A549 (cell line): ENCODE measurements around the gene PLXND1. TPM values are rescaled to one million over a fixed set of nuclear protein-coding genes. Genes with fewer than 3 reads are reported as not detected.

Experiments
- ATAC-seq, 2 experiments: fragments of 200-7000 bp in 1 of 2; fragments of >200 bp in 1 of 2; cut with Nextera tagmentation in 1 of 2; cut with Tn5 transposase in 1 of 2; 3 replicates each; pipeline versions ENCODE4 v1.8.0 to v1.9.1; 2018 to 2020; ENCODE audit warnings: mild to moderate bottlenecking in 1 of 2, moderate library complexity in 1 of 2
- CTCF ChIA-PET: fragments of 300-600 bp; sonication (Branson Sonifier 250); formaldehyde crosslinking; extraction: SDS; loops from one replicate; lab custom pipeline; 2021; ENCODE audit warnings: antibody characterized with exemption, inconsistent platforms; lab: Yijun Ruan, JAX
- POLR2A ChIA-PET: fragments of 350-600 bp; formaldehyde crosslinking; extraction: SDS; loops from one replicate; lab custom pipeline; 2021; ENCODE audit warnings: antibody characterized with exemption, inconsistent platforms; lab: Yijun Ruan, JAX
- DNase-seq, 2 experiments: peaks; one replicate each; pipeline versions ENCODE4 v3.0.0 to v3.0.0-alpha.2; 2011 to 2016; ENCODE audit warnings: low read depth in 1 of 2, low spot score in 1 of 2
- FAIRE-seq: peaks from 2 replicates; lab custom pipeline; 2011; peaks lifted over from hg19 to GRCh38; lab: Jason Lieb, UNC
- H3K27ac ChIP-seq, 2 experiments: fragments of >200 bp; sonication (Bioruptor Twin); formaldehyde crosslinking; 3 replicates each; pipeline ENCODE4 v1.5.1; 2016 to 2017
- H3K4me1 ChIP-seq: fragments of >200 bp; sonication (Bioruptor Twin); formaldehyde crosslinking; 3 replicates; pipeline ENCODE4 v1.6.1; 2016
- H3K4me2 ChIP-seq: fragments of >200 bp; sonication (Bioruptor Twin); formaldehyde crosslinking; 3 replicates; pipeline ENCODE4 v1.6.1; 2016
- H3K4me3 ChIP-seq: fragments of >200 bp; sonication (Bioruptor Twin); formaldehyde crosslinking; 3 replicates; pipeline ENCODE4 v1.5.1; 2016
- H3K9me3 ChIP-seq: fragments of >200 bp; sonication (Bioruptor Twin); formaldehyde crosslinking; 3 replicates; pipeline ENCODE4 v1.6.1; 2016
- BHLHE40 ChIP-seq: IDR thresholded peaks from 2 replicates; pipeline ENCODE4 v1.6.1; 2012; ENCODE audit warnings: low read depth, low read length, inconsistent platforms
- CBX2 ChIP-seq: fragments of 200-600 bp; sonication (generic); IDR thresholded peaks from 2 replicates; pipeline ENCODE4 v1.6.1; 2016; ENCODE audit warnings: low read depth, mild to moderate bottlenecking, borderline replicate concordance
- CBX8 ChIP-seq: fragments of 200-600 bp; sonication (generic); IDR thresholded peaks from 2 replicates; pipeline ENCODE4 v1.6.1; 2016
- CEBPB ChIP-seq, 2 experiments: fragments of >200 bp in 1 of 2; sonication (Bioruptor Twin) in 1 of 2; formaldehyde crosslinking in 1 of 2; IDR thresholded peaks; 2 replicates each; pipeline ENCODE4 v1.6.1; 2012 to 2016
- CHD4 ChIP-seq: fragments of 200-600 bp; sonication (generic); IDR thresholded peaks from 2 replicates; pipeline ENCODE4 v1.6.1; 2016; ENCODE audit warnings: antibody characterized with exemption, mild to moderate bottlenecking, borderline replicate concordance
- EHMT2 ChIP-seq: fragments of 200-600 bp; sonication (generic); IDR thresholded peaks from 2 replicates; pipeline ENCODE4 v1.6.1; 2016; ENCODE audit warnings: antibody characterized with exemption, low read depth, mild to moderate bottlenecking, moderate library complexity
- EP300 ChIP-seq, 2 experiments: fragments of >200 bp; sonication (Bioruptor Twin); formaldehyde crosslinking; IDR thresholded peaks; 2 replicates in 1 of 2; 3 replicates in 1 of 2; pipeline ENCODE4 v1.6.1; 2016 to 2017
- FOSB ChIP-seq: fragments of 250-450 bp; sonication (Bioruptor Pico); IDR thresholded peaks from 2 replicates; pipeline ENCODE4 v1.5.0; 2020; ENCODE audit warnings: mild to moderate bottlenecking, moderate library complexity
- FOXS1 ChIP-seq: fragments of 250-450 bp; sonication (Bioruptor Pico); IDR thresholded peaks from 2 replicates; pipeline ENCODE4 v1.5.0; 2020; ENCODE audit warnings: mild to moderate bottlenecking, moderate library complexity
- HOXA7 ChIP-seq: fragments of 250-450 bp; sonication (Bioruptor Pico); IDR thresholded peaks from 2 replicates; pipeline ENCODE4 v1.5.0; 2020; ENCODE audit warnings: mild to moderate bottlenecking, moderate library complexity
- HOXB5 ChIP-seq: fragments of 250-450 bp; sonication (Bioruptor Pico); IDR thresholded peaks from 2 replicates; pipeline ENCODE4 v1.5.0; 2020; ENCODE audit warnings: mild to moderate bottlenecking, moderate library complexity
- JUN ChIP-seq, 2 experiments: fragments of >200 bp; sonication (Bioruptor Twin); formaldehyde crosslinking; IDR thresholded peaks; 2 replicates in 1 of 2; 3 replicates in 1 of 2; pipeline ENCODE4 v1.6.1; 2016 to 2017
- KDM1A ChIP-seq: fragments of 200-600 bp; sonication (generic); IDR thresholded peaks from 2 replicates; pipeline ENCODE4 v1.6.1; 2016; ENCODE audit warnings: low read depth, mild to moderate bottlenecking
- KDM5A ChIP-seq: fragments of 200-600 bp; sonication (generic); IDR thresholded peaks from 2 replicates; pipeline ENCODE4 v1.6.1; 2016; ENCODE audit warnings: antibody characterized with exemption, mild to moderate bottlenecking
- NFE2L2 ChIP-seq: fragments of 150-350 bp; conservative IDR thresholded peaks from 2 replicates; pipeline ENCODE4 v1.6.1; 2014; ENCODE audit warnings: low read length
- NR3C1 ChIP-seq: fragments of >200 bp; sonication (Bioruptor Twin); formaldehyde crosslinking; IDR thresholded peaks from 3 replicates; pipeline ENCODE4 v1.6.1; 2017
- PHF8 ChIP-seq: fragments of 200-600 bp; sonication (generic); IDR thresholded peaks from 2 replicates; pipeline ENCODE4 v1.6.1; 2016; ENCODE audit warnings: low read depth, mild to moderate bottlenecking, antibody characterized with exemption, moderate library complexity, borderline replicate concordance
- POLR2A ChIP-seq: IDR thresholded peaks from 2 replicates; pipeline ENCODE4 v1.6.1; 2012; ENCODE audit warnings: mild to moderate bottlenecking, low read length
- POLR2AphosphoS2 ChIP-seq: conservative IDR thresholded peaks from 2 replicates; pipeline ENCODE4 v1.6.1; 2012; ENCODE audit warnings: low read length, improper control_type of control experiment, inconsistent platforms
- RAD21 ChIP-seq, 2 experiments: fragments of >200 bp in 1 of 2; sonication (Bioruptor Twin) in 1 of 2; formaldehyde crosslinking in 1 of 2; IDR thresholded peaks in 1 of 2; conservative IDR thresholded peaks in 1 of 2; 2 replicates in 1 of 2; 3 replicates in 1 of 2; pipeline ENCODE4 v1.6.1; 2012 to 2018; ENCODE audit warnings: inconsistent platforms in 1 of 2
- RNF2 ChIP-seq: fragments of 200-600 bp; sonication (generic); IDR thresholded peaks from 2 replicates; pipeline ENCODE4 v1.6.1; 2016; ENCODE audit warnings: low read depth, mild to moderate bottlenecking, antibody characterized with exemption, moderate library complexity, borderline replicate concordance
- ZC3H11A ChIP-seq: fragments of 450-650 bp; IDR thresholded peaks from 2 replicates; pipeline ENCODE4 v1.6.1; 2014; ENCODE audit warnings: antibody characterized with exemption, mild to moderate bottlenecking
- ZFP36 ChIP-seq: fragments of 450-650 bp; IDR thresholded peaks from 2 replicates; pipeline ENCODE4 v1.6.1; 2014; ENCODE audit warnings: borderline replicate concordance; ENCODE audit not compliant: partially characterized antibody
- ZNF302 ChIP-seq: fragments of 250-450 bp; sonication (Bioruptor Pico); IDR thresholded peaks from 2 replicates; pipeline ENCODE4 v1.9.0; 2021; ENCODE audit warnings: inconsistent platforms, mild to moderate bottlenecking, moderate library complexity
- WGBS: methylation state at CpG from one replicate; pipeline ENCODE4 v1.1.6; 2017; ENCODE audit errors: missing lambda C conversion rate; 5-methylcytosine and 5-hydroxymethylcytosine counted together
- polyA plus RNA-seq, 4 experiments: library from polyadenylated mRNA; depleted of rRNA in 3 of 4; stranded (reverse); fragments of >200 nt; fragmentation: RNase III in 1 of 4; extraction: RNeasy Plus Mini Kit Qiagen cat#74134 plus additional on column Dnase treatment in 1 of 4; gene quantifications; 2 replicates in 3 of 4; 3 replicates in 1 of 4; pipeline ENCODE4 v1.2.3, GENCODE V29; 2011 to 2017
- TF ChIP-seq, protein P1 (sequence below): fragments of 250-450 bp; sonication (Bioruptor Pico); IDR thresholded peaks from 2 replicates; pipeline ENCODE4 v1.5.0; 2021; ENCODE audit warnings: mild to moderate bottlenecking, moderate library complexity, borderline replicate concordance
- TF ChIP-seq, protein P2 (sequence below): IDR thresholded peaks from 2 replicates; pipeline ENCODE4 v1.6.1; 2012

Gene PLXND1
- polyA plus RNA-seq, 2 of the 4 experiments (the other 2 are of a cell fraction), result 26.8 to 72.6 TPM

GRCh38 chr3:129621626-129622225, 15.2 kb upstream of the PLXND1 start:
- no peaks in the 10 kb centered on the region for H3K9me3 ChIP-seq
- TF ChIP-seq ZFP36 (peak; percentile 84), CBX8 (no peak)
- FAIRE-seq, result no peak
- no peak for ATAC-seq
- H3K4me1 ChIP-seq, result peaks cover 44% of the 10 kb centered on the region
- CTCF ChIA-PET, result no interaction called here
- no peak overlapping the region for H3K4me3 ChIP-seq
- POLR2A ChIA-PET, result no interaction called here
- 73% methylated on average over 9 of the region's 14 CpGs for WGBS
- DNase-seq, result no peak
- no peak overlapping the region for H3K4me2 ChIP-seq
- peak overlapping the region in 1 of 2 experiments; percentile 99; a peak in 4 of 6 replicates for H3K27ac ChIP-seq

- FAIRE-seq (no peak), ATAC-seq (no peak), DNase-seq (no peak)
- no peak for TF ChIP-seq POLR2A
- no peak for TF ChIP-seq CBX2
- TF ChIP-seq POLR2AphosphoS2, result no peak
- no peak for TF ChIP-seq PHF8
- TF ChIP-seq FOXS1 (CRISPR knock-in tag), result no peak
- TF ChIP-seq BHLHE40, result no peak
- no peak for TF ChIP-seq HOXA7 (CRISPR knock-in tag)
- TF ChIP-seq JUN (IDR thresholded peaks at IDR 0.05), result no peak
- TF ChIP-seq RAD21 (conservative IDR thresholded peaks at IDR 0.05 in 1 of 2, IDR thresholded peaks at IDR 0.05 in 1 of 2), result no peak
- TF ChIP-seq CHD4, result no peak
- TF ChIP-seq, protein P1, sequence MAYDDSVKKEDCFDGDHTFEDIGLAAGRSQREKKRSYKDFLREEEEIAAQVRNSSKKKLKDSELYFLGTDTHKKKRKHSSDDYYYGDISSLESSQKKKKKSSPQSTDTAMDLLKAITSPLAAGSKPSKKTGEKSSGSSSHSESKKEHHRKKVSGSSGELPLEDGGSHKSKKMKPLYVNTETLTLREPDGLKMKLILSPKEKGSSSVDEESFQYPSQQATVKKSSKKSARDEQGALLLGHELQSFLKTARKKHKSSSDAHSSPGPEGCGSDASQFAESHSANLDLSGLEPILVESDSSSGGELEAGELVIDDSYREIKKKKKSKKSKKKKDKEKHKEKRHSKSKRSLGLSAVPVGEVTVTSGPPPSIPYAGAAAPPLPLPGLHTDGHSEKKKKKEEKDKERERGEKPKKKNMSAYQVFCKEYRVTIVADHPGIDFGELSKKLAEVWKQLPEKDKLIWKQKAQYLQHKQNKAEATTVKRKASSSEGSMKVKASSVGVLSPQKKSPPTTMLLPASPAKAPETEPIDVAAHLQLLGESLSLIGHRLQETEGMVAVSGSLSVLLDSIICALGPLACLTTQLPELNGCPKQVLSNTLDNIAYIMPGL, result no peak
- no peak for TF ChIP-seq KDM5A
- no peak for TF ChIP-seq NFE2L2
- Histone ChIP-seq H3K4me3 (no peak overlapping the region), H3K4me1 (peaks cover 48% of the 10 kb centered on the region), H3K27ac (peak overlapping the region in 1 of 2 experiments; percentile 99; a peak in 3 of 6 replicates), H3K4me2 (no peak overlapping the region), H3K9me3 (no peaks in the 10 kb centered on the region)
- CTCF ChIA-PET, result no interaction called here
- 89% methylated on average over 16 of the region's 18 CpGs for WGBS
- POLR2A ChIA-PET, result no interaction called here
Observed at GRCh38 chr3:129620828-129621559, 14.5 kb upstream of the PLXND1 start.

DNA sequence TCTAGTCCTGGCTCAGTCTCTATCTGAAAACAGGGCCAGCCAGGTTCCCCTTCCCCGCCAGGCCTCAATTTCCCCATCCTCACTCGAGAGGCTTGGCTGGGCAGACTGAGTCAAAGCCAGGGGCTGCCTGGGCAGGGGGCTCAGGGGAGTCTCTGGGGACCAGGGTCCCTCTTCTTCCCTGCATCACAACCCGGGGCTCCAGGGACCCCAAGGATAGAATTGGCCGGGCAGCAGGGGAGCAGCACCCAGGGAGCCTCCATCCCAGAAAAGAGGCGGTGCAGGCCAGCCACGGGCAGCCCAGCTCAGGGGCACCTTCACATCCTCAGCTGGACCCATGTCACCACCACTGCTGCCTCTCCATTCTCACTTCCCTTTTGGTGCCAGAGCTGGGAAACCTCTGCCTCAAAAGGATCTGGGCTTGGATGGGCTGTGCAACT, 13.3 kb upstream of the PLXND1 start:
- POLR2A ChIA-PET, result no interaction called here
- TF ChIP-seq NFE2L2, result no peak
- TF ChIP-seq KDM1A, result no peak
- TF ChIP-seq HOXB5, result no peak
- TF ChIP-seq HOXA7 (CRISPR knock-in tag), result no peak
- TF ChIP-seq CEBPB (IDR thresholded peaks at IDR 0.05), result no peak
- no peak for TF ChIP-seq ZNF302 (CRISPR knock-in tag)
- TF ChIP-seq NR3C1, result no peak
- TF ChIP-seq ZC3H11A, result no peak
- TF ChIP-seq EHMT2, result no peak
- TF ChIP-seq EP300 (IDR thresholded peaks at IDR 0.05), result no peak
- no peak for TF ChIP-seq FOSB (CRISPR knock-in tag)
- TF ChIP-seq, protein P2, sequence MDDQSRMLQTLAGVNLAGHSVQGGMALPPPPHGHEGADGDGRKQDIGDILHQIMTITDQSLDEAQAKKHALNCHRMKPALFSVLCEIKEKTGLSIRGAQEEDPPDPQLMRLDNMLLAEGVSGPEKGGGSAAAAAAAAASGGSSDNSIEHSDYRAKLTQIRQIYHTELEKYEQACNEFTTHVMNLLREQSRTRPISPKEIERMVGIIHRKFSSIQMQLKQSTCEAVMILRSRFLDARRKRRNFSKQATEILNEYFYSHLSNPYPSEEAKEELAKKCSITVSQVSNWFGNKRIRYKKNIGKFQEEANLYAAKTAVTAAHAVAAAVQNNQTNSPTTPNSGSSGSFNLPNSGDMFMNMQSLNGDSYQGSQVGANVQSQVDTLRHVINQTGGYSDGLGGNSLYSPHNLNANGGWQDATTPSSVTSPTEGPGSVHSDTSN, result no peak
- no peak for TF ChIP-seq RNF2
- TF ChIP-seq, all 56 proteins: peak for 0
- H3K4me2 ChIP-seq, result no peak overlapping the region
- H3K4me3 ChIP-seq, result no peak overlapping the region
- DNase-seq (no peak), FAIRE-seq (no peak), ATAC-seq (no peak)
- CTCF ChIA-PET, result no interaction called here
- WGBS, result 80% methylated on average over 1 of the region's 6 CpGs
- peaks cover 50% of the 10 kb centered on the region for H3K4me1 ChIP-seq
- H3K9me3 ChIP-seq, result no peaks in the 10 kb centered on the region
- H3K27ac ChIP-seq, result peak overlapping the region in 1 of 2 experiments; percentile 54; a peak in 2 of 6 replicates
